Measurements from ENCODE around the gene METTL2B. TPM values are rescaled to one million over a fixed set of nuclear protein-coding genes. Genes with fewer than 3 reads are reported as not detected.

Gene METTL2B
- 24.7 and 47.7 TPM in 2 replicates for total RNA-seq

DNA sequence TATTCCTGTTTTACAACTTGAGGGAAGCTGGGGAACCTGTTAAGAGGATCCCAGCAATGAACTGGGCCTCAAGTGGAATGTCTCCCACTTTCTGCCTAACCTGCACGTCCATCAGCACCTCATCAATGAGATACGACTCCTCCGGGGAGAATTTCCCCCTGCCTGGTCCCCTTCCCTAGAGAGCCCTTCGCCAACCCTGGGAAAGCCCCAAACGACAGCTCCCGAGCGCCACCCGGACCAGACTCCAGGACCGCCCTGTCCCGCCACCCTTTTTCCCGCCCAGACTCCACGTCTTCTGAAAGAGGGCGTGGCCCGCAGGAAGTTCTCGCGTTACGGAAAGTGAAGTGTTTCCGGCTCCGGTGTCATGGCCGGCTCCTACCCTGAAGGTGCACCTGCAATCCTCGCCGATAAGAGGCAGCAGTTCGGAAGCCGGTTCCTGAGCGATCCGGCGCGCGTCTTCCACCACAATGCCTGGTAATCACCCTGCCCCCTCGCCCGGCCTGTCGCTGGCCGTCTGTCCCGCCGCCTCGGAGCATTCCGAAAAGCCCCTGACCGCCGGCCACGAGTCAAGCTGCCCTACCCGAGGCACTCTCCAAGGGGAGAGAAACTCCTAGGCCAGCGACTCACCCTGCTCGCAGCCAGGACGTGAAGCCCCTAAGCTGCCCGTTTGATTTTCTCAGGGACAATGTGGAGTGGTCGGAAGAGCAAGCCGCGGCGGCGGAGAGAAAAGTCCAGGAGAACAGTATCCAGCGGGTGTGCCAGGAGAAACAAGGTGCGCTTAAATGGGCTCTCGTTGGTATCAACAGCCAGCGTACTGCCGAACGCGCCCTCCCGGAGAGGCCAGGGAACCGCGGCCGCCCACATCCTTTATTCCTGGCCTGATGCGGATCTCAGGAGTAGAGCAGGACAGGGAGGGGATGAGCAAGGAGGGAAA is at the start of gene METTL2B:
Gene METTL2B, plus strand, starts transcription at position 347 of the 934 bp plus-strand sequence. Its CDS starts 18 bp downstream, at position 365.

DNA sequence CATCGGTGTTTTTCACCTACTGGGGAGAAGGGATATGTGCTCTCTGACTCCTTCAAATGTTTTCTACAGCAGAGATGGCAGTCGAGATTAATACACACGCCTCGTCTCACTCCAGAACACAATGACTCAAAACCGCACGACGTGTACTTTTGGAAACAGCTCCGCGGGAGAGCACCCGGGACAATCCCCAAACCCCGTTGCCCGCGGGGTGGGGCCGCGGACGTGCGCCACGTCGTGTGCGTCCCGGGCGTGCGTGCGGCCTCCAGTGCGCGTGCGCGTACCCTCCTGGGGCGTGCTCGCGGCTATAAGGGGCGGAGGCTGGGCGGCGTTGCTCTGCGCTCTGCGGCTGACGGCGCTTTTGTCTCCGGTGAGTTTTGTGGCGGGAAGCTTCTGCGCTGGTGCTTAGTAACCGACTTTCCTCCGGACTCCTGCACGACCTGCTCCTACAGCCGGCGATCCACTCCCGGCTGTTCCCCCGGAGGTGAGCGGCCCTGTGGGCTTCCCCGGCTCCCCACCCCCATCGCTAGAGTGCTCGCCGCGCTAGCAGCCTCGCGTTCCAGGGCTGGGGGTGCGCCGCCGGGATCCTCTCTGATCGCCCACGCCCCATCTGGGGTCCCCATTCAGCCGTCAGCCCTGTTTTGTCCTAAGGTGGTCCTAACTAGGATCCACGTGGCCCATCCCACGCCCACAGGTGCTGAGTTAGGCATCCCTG is 20.8 kb upstream of the METTL2B start, which contains the start of gene HILPDA:
Gene HILPDA, plus strand, starts transcription at position 336 of the 712 bp plus-strand sequence. CDS start 1,391 bp downstream, outside the sequence.

Small RNAs within 50 kb of the gene (small RNA-seq; reads per million reads assigned to genes)
- not detected for gene AC010655.1 (ENCODE audit: low replicate concordance)
- not detected for gene AC010655.2 (ENCODE audit: low replicate concordance)
- not detected for gene RF00017 (ENCODE audit: low replicate concordance)
- not detected for gene RNU7-54P (ENCODE audit: low replicate concordance)

Other genes starting within 250 kb of the METTL2B start
- not detected in 2 replicates for gene LEP, start 235.5 kb upstream of the METTL2B start, total RNA-seq
- gene RBM28, start 132.8 kb upstream of the METTL2B start, total RNA-seq: 17.3 and 17.5 TPM in 2 replicates
- gene PRRT4, start 115.1 kb upstream of the METTL2B start, total RNA-seq: not detected in 2 replicates
- gene IMPDH1, start 66.8 kb upstream of the METTL2B start, total RNA-seq: 55.6 and 77.2 TPM in 2 replicates
- 9.8 and 14.5 TPM in 2 replicates for gene HILPDA, start 20.9 kb upstream of the METTL2B start, total RNA-seq
- 0.88 and 1.0 TPM in 2 replicates for gene GARIN1A, start 195.5 kb downstream of the METTL2B start, total RNA-seq

Measured in placental pericyte (primary cell).